Astrocyte (in vitro differentiated cells and primary cell): ENCODE data around the gene FHIP2A. TPM values are rescaled to one million over a fixed set of nuclear protein-coding genes. Genes with fewer than 3 reads are reported as not detected.

Source experiments
- DNase-seq: peaks from one replicate; pipeline ENCODE4 v3.0.0-alpha.2; 2010; ENCODE audit warnings: low read depth
- FAIRE-seq: peaks from 2 replicates; lab custom pipeline; 2011; peaks lifted over from hg19 to GRCh38; lab: Jason Lieb, UNC
- H2AFZ ChIP-seq: 2 replicates; pipeline ENCODE4 v1.6.0; 2012; ENCODE audit warnings: low read depth, low read length, inconsistent platforms
- H3K27ac ChIP-seq: 2 replicates; pipeline ENCODE4 v1.5.1; 2011; ENCODE audit warnings: low read depth, low read length, inconsistent platforms
- H3K27me3 ChIP-seq: 2 replicates; pipeline ENCODE4 v1.6.0; 2011; ENCODE audit warnings: low read length, inconsistent platforms; ENCODE audit not compliant: insufficient read depth
- H3K36me3 ChIP-seq: 2 replicates; pipeline ENCODE4 v1.5.1; 2011; ENCODE audit warnings: low read length, inconsistent platforms; ENCODE audit not compliant: insufficient read depth
- H3K4me1 ChIP-seq: 2 replicates; pipeline ENCODE4 v1.5.1; 2011; ENCODE audit warnings: low read length, inconsistent platforms; ENCODE audit not compliant: insufficient read depth
- H3K4me2 ChIP-seq: 2 replicates; pipeline ENCODE4 v1.6.0; 2012; ENCODE audit warnings: low read length, inconsistent platforms
- H3K4me3 ChIP-seq: 2 replicates; pipeline ENCODE4 v1.5.1; 2011; ENCODE audit warnings: low read depth, mild to moderate bottlenecking, low read length, inconsistent platforms; ENCODE audit not compliant: insufficient read depth
- H3K79me2 ChIP-seq: 2 replicates; pipeline ENCODE4 v1.6.0; 2012; ENCODE audit warnings: mild to moderate bottlenecking, low read length, inconsistent platforms; ENCODE audit not compliant: insufficient read depth
- H3K9ac ChIP-seq: 2 replicates; pipeline ENCODE4 v1.6.0; 2012; ENCODE audit warnings: mild to moderate bottlenecking, low read length, inconsistent platforms
- H3K9me3 ChIP-seq: 2 replicates; pipeline ENCODE4 v1.5.1; 2012; ENCODE audit warnings: low read depth, mild to moderate bottlenecking, low read length, inconsistent platforms; ENCODE audit not compliant: insufficient read depth
- H4K20me1 ChIP-seq: 2 replicates; pipeline ENCODE4 v1.6.0; 2012; ENCODE audit warnings: low read length, inconsistent platforms; ENCODE audit not compliant: insufficient read depth
- H3K27ac Mint-ChIP-seq: one replicate; pipeline ENCODE4 v1.8.0; 2021; ENCODE audit warnings: mild to moderate bottlenecking, mixed read lengths; ENCODE audit not compliant: unreplicated experiment
- H3K27me3 Mint-ChIP-seq: one replicate; pipeline ENCODE4 v1.8.0; 2021; ENCODE audit warnings: low read depth, mixed read lengths; ENCODE audit not compliant: unreplicated experiment
- H3K36me3 Mint-ChIP-seq: one replicate; pipeline ENCODE4 v1.8.0; 2021; ENCODE audit warnings: low read depth, mixed read lengths; ENCODE audit not compliant: unreplicated experiment
- H3K4me1 Mint-ChIP-seq: one replicate; pipeline ENCODE4 v1.8.0; 2021; ENCODE audit warnings: low read depth, mixed read lengths; ENCODE audit not compliant: unreplicated experiment
- H3K4me3 Mint-ChIP-seq: one replicate; pipeline ENCODE4 v1.8.0; 2021; ENCODE audit warnings: mild to moderate bottlenecking, moderate library complexity, mixed read lengths; ENCODE audit not compliant: unreplicated experiment
- H3K9me3 Mint-ChIP-seq: one replicate; pipeline ENCODE4 v1.8.0; 2021; ENCODE audit warnings: mild to moderate bottlenecking, mixed read lengths; ENCODE audit not compliant: unreplicated experiment
- EZH2 ChIP-seq: IDR thresholded peaks from 2 replicates; pipeline ENCODE4 v1.6.1; 2012; ENCODE audit warnings: mild to moderate bottlenecking, low read length, inconsistent platforms; ENCODE audit not compliant: insufficient read depth
- total RNA-seq: library from RNA; stranded (reverse); gene quantifications from 2 replicates; pipeline ENCODE4 v1.2.1, GENCODE V29; 2021
- TF ChIP-seq, protein P1 (sequence below): IDR thresholded peaks from 2 replicates; pipeline ENCODE4 v1.5.1; 2011; ENCODE audit warnings: low read depth, mild to moderate bottlenecking, inconsistent platforms, low read length, moderate library complexity; ENCODE audit not compliant: insufficient read depth

The FHIP2A gene
- total RNA-seq, 1 donor from 2014 or later, result 38.2 TPM

DNA sequence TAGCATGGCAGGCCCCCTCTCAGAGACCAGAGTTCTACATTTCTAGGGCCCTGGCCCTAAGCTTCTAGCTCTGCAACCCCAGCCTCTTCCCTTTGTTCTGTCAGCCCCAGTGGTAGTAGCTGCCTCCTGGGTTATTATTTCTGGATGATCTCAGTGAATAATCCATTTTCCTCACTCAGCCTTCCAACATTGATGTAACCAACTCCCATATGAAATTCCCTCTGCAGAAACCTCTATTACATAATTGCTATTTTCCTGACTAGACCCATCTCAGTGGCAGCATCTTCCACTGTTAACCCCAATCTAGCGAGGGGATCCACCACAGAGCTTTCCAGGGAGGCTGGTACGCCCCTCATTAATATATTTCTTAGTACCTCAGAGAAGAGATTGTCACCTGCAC lies 49.8 kb downstream of the FHIP2A start:
- H3K79me2 ChIP-seq, result no peaks in the 10 kb centered on the region
- peaks cover 21% of the 10 kb centered on the region for H3K4me1 ChIP-seq
- H3K9ac ChIP-seq, result no peak overlapping the region
- H3K27ac ChIP-seq, result no peak overlapping the region
- H4K20me1 ChIP-seq, result no peaks in the 10 kb centered on the region
- H3K27me3 ChIP-seq, result no peaks in the 10 kb centered on the region
- no peaks in the 10 kb centered on the region for H3K9me3 ChIP-seq
- peaks cover 27% of the 10 kb centered on the region for H3K4me1 Mint-ChIP-seq
- no peak for TF ChIP-seq EZH2
- TF ChIP-seq, protein P1, sequence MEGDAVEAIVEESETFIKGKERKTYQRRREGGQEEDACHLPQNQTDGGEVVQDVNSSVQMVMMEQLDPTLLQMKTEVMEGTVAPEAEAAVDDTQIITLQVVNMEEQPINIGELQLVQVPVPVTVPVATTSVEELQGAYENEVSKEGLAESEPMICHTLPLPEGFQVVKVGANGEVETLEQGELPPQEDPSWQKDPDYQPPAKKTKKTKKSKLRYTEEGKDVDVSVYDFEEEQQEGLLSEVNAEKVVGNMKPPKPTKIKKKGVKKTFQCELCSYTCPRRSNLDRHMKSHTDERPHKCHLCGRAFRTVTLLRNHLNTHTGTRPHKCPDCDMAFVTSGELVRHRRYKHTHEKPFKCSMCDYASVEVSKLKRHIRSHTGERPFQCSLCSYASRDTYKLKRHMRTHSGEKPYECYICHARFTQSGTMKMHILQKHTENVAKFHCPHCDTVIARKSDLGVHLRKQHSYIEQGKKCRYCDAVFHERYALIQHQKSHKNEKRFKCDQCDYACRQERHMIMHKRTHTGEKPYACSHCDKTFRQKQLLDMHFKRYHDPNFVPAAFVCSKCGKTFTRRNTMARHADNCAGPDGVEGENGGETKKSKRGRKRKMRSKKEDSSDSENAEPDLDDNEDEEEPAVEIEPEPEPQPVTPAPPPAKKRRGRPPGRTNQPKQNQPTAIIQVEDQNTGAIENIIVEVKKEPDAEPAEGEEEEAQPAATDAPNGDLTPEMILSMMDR, result no peak
- DNase-seq (no peak), FAIRE-seq (no peak)
- no peak overlapping the region for H3K4me3 ChIP-seq
- no peak overlapping the region for H2AFZ ChIP-seq
- no peak overlapping the region for H3K4me3 Mint-ChIP-seq
- H3K27me3 Mint-ChIP-seq, result no peaks in the 10 kb centered on the region
- H3K9me3 Mint-ChIP-seq, result no peaks in the 10 kb centered on the region
- no peak overlapping the region for H3K4me2 ChIP-seq
- H3K36me3 ChIP-seq, result no peaks in the 10 kb centered on the region
- no peaks in the 10 kb centered on the region for H3K36me3 Mint-ChIP-seq
- H3K27ac Mint-ChIP-seq, result no peak overlapping the region

Other genes with a start within 250 kb of the FHIP2A start
- 70.0 and 70.1 TPM in 2 replicates for gene ABLIM1, start 163.5 kb upstream of the FHIP2A start, total RNA-seq
- gene TRUB1, start 116.4 kb downstream of the FHIP2A start, total RNA-seq, result 23.0 and 25.3 TPM in 2 replicates